MM.1S (cell line): ENCODE results near the gene TMEM63B.

Source experiments
- CTCF ChIP-seq: fragments of 300-600 bp; sonication (generic); IDR thresholded peaks from 2 replicates; pipeline ENCODE4 v1.5.1; 2016; ENCODE audit warnings: antibody characterized with exemption, low read length, mixed read lengths
- EZH2phosphoT487 ChIP-seq: fragments of 300-600 bp; sonication (generic); IDR thresholded peaks from 2 replicates; pipeline ENCODE4 v1.6.1; 2018; ENCODE audit warnings: antibody characterized with exemption, low read length

GRCh38 chr6:44190715-44191114 is 63.4 kb downstream of the TMEM63B start:
- no peak for TF ChIP-seq CTCF
- TF ChIP-seq EZH2phosphoT487 = no peak
